HG02885 (cell line): ENCODE data around the gene C19orf81.
"Not testable (repeated sequence)": the region's sequence is repeated elsewhere in the genome, so short reads cannot be mapped to it uniquely, and the experiment has no call there.

Experiments used
- ATAC-seq: cut with Tn5 transposase; IDR thresholded peaks from one replicate; pipeline ENCODE4 v1.9.1; 2021; ENCODE audit warnings: mild to moderate bottlenecking; ENCODE audit not compliant: unreplicated experiment, poor library complexity

C19orf81 gene

GRCh38 chr19:50649433-50650391 lies at the start of gene C19orf81:
Gene C19orf81, plus strand, starts transcription at chr19:50649445. Its CDS starts 0 bp downstream, at chr19:50649445.
- no peak for ATAC-seq

GRCh38 chr19:50601407-50602088 lies 47.7 kb upstream of the C19orf81 start:
- ATAC-seq: no peak

GRCh38 chr19:50602089-50602422 lies 47.2 kb upstream of the C19orf81 start:
- ATAC-seq: no peak

DNA sequence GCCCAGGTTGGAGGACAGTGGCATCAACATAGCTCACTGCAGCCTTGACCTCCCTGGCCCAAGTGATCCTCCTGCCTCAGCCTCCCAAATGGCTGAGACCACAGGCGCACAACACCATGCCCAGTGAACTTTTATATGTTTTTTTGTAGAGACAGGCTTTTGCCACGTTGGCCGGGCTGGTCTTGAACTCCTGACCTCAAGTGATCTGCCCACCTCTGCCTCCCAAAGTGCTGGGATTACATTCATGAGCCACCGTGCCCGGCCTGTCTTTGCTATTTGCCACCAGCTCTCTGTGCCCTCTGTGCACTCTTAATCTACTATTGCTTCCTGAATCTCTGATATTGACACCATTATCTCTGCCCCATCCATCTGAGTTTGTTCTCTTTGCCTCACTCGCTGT lies 46.7 kb upstream of the C19orf81 start:
- ATAC-seq: no peak

DNA sequence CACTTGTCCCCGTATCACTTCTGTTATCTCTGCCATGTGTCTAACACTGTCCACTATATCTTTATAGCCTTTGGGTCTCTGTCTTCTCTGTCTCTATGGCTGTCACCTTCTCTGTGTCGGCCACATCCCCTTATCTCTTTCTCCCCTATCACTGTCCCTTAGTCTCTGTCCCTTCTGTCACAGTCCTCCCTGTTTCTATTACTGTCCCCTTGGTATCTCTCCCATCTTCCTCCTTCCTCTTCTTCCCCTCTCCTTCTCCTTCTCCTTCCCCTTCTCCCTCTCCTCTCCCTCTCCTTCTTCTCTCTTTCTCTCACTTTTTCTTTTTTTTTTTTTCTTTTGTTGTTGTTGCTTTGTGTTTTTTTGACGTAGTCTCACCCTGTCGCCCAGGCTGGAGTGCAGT lies 46.3 kb upstream of the C19orf81 start:
- ATAC-seq: no peak

DNA sequence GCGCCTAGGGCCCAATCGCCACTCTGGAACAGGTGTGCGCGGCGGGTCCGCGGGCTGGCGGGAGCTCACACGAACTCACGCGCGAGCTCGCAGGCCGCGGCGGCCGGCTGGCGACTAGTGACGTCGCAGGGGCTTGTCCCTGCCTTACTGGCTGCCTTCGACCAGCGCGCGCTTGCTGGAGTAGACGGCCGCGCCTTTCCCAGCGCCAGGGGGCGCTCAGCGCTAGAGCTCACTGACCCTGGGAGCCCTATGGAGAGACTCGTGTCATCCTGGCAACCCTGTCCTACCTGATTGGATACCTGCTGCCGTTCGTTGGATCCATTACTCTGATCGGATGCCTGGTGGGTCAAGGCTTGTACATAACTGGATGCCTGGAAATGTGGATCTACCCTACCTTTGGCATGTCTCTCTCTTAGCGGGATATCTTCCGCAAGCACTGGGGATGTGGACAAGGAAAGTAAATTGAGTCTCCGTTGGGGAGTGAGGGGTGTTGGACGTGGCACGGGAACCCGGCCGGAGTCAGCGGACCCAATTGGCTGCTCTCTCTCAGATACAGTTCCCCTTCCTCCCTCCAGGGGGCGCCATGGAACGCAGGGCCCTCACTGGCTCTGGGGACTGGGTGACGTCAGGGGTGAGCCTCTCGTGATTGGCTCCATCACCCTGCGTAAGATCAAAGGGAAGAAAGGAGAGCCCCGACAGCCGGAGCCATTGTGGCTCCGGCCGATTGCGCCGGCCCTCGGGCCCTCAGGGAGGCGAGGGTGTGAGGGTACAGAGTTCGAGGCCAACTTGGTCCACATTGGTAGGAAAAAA lies 44.8 kb upstream of the C19orf81 start:
- not testable (repeated sequence) for ATAC-seq

- ATAC-seq: not testable (repeated sequence)
Measured at GRCh38 chr19:50606059-50606836, 43.0 kb upstream of the C19orf81 start.

- ATAC-seq: no peak
Measured at GRCh38 chr19:50607388-50607787, 41.9 kb upstream of the C19orf81 start.

GRCh38 chr19:50607874-50608785 lies 41.1 kb upstream of the C19orf81 start:
- peak; percentile 66 for ATAC-seq

GRCh38 chr19:50612504-50613404 lies 36.5 kb upstream of the C19orf81 start:
- ATAC-seq: not testable (repeated sequence)

GRCh38 chr19:50618379-50618778 lies 30.9 kb upstream of the C19orf81 start:
- not testable (repeated sequence) for ATAC-seq

DNA sequence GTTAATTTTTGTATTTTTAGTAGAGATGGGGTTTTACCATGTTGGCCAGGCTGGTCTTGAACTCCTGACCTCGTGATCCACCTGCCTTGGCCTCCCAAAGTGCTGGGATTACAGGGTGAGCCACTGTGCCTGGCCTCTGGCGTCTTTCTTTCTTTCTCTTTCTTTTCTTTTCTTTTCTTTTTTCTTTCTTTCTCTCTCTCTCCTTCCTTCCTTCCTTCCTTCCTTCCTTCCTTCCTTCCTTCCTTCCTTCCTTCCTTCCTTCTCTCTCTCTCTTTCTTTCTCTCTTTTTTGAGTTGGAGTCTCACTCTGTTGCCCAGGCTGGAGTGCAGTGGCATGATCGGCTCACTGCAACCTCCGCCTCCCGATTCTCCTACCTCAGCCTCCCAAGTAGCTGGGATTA lies 30.1 kb upstream of the C19orf81 start:
- not testable (repeated sequence) for ATAC-seq

DNA sequence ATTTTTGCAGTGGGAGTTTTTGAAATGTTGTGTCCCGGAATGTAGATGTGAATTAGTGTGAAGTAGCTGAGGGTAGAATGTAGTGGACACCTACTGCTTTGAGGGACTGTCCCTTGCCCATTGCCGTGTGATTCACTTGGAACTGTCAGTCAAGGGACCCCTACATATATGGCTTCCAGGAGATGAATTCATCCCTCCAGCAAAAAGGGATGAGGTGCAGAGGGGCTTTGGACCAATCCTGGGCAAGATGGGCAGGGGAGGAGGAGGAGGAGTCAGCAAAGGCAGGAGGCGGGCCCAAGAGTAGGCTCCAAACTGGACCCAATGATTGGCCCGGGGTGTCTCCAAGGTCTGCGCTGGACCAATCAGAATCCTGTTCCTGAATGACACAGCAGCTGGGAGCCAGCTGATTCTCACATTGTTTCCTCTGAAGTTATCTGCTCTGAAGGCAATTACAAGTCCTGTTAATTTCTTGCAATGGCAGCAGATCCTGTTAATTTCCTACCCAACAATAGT lies 28.8 kb upstream of the C19orf81 start:
- not testable (repeated sequence) for ATAC-seq

DNA sequence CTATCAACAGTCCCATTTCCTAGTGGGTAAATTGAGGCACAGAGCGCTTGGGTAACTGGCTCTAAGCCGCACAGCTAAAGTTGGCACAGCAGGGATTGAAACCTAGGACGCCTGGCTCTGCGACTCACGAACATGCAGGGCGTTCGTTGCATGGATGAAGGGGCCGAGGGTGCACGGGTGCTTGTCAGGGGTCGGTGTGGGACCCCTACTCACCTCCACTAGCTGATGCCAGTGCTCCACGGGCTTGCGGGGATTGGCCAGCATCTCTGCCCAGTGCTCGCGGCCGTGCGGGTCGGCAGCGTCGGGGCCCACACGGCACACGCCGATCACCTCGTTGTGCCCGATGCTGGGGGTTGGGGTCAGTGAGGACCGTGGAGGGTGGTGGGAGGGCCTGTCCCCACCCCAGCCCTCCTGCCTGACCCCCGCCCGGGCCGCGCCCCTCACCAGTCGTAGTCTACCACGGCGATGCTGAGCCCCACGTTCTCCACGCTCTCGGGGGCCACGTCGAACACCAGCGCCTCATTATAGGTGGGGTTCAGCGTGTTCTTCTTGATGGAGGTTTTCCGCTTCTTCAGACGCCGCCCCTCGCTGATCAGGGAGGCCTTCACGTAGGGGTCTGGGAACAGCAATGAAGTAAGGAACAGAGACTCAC lies 24.2 kb upstream of the C19orf81 start:
- ATAC-seq: no peak

DNA sequence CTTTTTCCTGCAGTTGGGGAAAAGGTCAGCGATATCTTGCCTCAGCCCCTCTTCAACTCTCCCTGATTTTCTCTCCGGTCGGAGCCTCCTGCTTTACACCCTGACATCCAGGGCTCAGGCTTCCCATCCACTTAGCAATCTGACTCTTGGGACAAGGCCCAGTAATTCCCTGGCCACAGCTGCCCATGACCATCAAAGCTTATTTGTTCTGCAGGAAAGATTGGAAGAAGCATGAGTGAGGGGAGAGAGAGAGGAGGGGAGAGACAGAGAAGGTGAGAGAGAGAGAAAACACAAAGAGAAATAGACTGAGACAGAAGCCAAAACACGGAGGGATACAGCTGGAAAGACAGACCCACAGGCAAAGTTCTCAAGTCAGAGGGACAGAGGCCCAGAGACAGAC lies 23.2 kb upstream of the C19orf81 start:
- no peak for ATAC-seq

- no peak for ATAC-seq
Measured at GRCh38 chr19:50626795-50627194, 22.4 kb upstream of the C19orf81 start.

DNA sequence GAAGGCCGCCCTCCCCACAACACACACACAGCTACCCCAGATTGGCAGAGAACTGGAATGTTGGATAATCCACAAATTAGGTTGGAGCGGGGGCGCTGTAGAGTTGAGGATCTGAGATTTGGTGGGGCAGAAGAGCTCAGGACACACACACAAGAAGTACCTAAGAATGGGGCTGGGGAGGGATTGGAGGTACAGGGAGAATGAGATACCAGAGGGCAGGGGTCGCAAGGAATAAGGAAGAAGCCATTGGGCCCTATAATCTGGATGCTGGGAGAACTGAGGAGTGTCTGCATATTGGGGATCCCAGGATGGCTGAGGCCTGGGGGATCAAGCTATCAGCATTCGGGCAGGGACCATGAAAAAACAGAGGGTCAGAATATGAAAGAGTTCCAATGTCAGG lies 21.1 kb upstream of the C19orf81 start:
- ATAC-seq: no peak
